GM19025 (cell line): ENCODE measurements around the gene KIAA1549.
A peak's percentile ranks its signal among the peaks of the same experiment; 100 is the strongest.

Experiments used
- ATAC-seq: cut with Tn5 transposase; IDR thresholded peaks from one replicate; pipeline ENCODE4 v1.9.1; 2021; ENCODE audit warnings: mild to moderate bottlenecking, low read depth, moderate library complexity; ENCODE audit not compliant: unreplicated experiment

KIAA1549 gene

DNA sequence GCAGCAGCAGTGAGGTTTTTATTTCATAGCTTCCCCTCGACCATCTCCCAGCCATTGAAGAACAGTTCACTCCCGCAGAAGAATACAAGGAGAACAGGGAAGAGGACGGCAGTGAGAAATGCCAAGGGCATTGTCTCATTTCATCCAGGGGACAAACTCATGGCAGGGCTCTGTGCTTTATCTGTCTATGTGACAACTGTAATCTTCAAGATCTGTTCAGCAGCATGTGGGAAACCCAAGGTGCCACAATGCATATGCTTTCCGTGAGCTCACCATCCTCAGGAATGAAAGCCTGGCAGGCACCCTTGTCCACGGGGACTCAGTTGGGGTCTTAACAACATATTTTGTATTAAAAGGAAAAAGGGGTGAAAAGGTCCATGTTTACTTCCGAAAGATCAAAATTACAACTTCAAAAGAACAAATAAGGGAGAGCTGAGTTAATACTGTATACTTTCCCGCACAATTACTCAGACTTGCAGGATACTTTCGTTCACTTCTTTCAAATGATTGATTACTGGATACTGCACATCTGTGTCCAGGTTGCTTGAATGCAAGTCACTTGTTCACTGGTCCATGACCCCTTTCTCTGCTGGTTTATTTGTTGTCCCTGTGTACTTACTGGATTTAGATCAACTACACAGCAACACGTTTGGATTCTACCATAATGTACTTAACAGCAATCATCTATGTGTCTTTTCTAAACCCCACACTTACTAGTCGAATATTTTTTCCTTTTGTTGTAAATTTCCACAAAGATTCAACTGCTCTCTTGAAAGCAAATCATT lies 93.1 kb downstream of the KIAA1549 start:
- ATAC-seq, result no peak

DNA sequence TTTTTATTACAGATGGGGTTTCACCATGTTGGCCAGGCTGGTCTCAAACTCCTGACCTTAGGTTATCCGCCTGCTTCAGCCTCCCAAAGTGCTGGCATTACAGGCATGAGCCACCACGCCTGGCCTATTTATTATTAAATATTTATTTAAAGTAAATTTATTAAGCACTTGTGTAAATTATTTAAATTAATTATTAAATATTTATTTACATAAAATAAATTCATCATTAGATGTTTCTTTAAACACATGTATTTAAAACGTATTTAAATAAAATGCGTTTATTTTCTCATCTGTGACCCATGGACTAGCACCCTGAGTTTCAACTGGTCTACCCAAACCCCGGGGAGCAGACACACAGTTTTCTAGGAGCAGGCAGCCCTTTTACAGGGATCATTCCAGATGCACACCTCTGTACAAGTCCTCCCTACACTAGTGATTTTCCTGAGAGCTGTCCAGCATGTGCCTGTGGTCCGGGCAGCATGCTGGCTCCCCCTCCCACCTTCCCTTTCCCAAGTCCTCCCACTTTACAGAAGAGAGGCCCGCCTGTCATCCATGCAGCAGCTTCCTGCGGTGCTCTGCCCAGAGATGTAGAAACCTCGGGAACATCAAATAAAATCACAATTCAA lies 94.0 kb downstream of the KIAA1549 start:
- ATAC-seq, result no peak

- peak; percentile 62 for ATAC-seq
Measured at GRCh38 chr7:138886501-138886917, 94.7 kb downstream of the KIAA1549 start.

- ATAC-seq, result no peak
Measured at GRCh38 chr7:138885383-138886147, 95.6 kb downstream of the KIAA1549 start.

GRCh38 chr7:138882249-138882648 lies 98.9 kb downstream of the KIAA1549 start:
- no peak for ATAC-seq

DNA sequence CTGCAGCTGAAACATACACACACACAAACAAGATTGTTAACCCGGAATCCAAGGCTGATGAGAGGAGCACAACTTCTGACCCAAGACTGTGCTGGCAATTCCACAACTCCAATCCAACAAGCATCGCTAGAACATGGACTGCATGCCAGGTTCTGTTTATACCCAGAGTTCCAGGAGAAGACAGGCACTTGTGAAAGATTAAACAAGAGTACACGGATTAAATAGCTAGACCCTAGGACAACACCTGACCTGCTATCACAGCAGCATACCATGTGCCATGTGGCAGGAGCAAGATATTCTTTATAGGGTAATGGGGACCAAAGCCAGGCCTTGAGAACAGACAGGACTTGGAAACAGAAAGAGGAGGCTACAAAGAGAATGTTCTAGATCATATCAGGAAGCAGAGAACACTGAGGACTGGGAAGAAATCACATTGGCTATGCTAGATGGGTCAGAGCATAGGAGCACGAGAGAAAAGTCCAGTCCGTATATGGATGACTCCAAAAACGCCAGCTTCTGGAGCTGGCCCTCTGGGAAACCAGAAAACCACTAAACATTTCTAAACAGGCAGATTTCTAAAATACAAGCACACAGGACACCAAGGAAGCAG lies 99.5 kb downstream of the KIAA1549 start:
- ATAC-seq, result no peak

- ATAC-seq, result no peak
Measured at GRCh38 chr7:138880881-138881578, 100.2 kb downstream of the KIAA1549 start.

GRCh38 chr7:138879356-138879755 lies 101.8 kb downstream of the KIAA1549 start:
- no peak for ATAC-seq

- no peak for ATAC-seq
Measured at GRCh38 chr7:138878856-138879255, 102.3 kb downstream of the KIAA1549 start.

DNA sequence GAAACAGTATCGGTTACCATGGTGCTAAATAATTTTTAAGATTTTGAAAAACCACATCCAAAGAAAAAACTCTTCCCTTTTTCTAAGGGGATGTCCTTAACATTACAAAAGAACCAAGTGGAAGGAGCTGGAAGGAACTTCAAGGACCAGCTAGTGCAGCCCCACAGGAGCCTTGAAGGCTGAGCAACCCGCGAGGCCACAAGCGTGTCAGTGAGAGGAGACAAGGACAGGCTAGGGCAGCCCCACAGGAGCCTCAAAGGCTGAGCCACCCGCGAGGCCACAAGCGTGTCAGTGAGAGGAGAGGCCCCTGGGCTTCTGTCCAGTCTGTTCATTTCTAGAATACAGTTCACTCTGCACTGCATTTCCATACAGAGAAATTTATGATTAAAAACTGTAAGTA lies 103.1 kb downstream of the KIAA1549 start:
- no peak for ATAC-seq

DNA sequence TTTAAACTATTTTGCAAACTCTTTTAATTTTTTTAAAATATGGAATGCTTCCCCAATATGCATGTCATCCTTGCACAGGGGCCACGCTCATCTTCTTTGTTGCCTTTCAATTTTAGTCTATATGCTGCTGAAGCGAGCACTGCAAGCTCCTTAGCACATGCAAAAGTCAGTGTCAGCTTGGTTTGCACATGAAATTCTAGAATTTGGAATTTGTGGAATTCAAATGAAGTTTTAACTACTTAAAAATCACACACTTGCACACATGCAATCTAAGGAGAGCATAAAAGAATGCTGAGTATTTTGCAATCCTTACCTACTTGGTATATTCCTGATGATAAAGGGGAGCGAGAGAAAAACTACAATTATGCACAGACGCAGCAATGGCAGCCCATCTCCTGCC lies 104.9 kb downstream of the KIAA1549 start:
- no peak for ATAC-seq

DNA sequence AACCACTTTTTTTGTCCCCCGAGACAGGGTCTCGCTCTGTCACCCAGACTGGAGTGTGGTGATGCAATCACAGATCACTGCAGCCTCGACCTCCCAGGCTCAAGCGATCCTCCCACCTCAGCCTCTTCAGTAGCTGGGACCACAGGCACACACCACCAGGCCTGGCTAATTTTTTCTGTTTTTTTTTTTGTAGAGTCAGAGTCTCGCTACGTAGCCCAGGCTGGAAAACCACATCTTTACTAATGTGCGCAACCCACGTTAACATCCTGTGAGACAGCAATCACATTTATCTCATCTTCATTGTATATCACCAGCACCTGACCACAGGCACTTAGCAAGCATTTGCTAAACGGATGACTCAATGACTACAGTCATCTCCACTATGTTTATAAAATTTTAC lies 105.4 kb downstream of the KIAA1549 start:
- no peak for ATAC-seq

- no peak for ATAC-seq
Measured at GRCh38 chr7:138873220-138873892, 107.8 kb downstream of the KIAA1549 start.

- no peak for ATAC-seq
Measured at GRCh38 chr7:138872576-138872975, 108.6 kb downstream of the KIAA1549 start.

GRCh38 chr7:138871814-138872090 lies 109.4 kb downstream of the KIAA1549 start:
- no peak for ATAC-seq

- ATAC-seq, result no peak
Measured at GRCh38 chr7:138871065-138871813, 110.0 kb downstream of the KIAA1549 start.

GRCh38 chr7:138869353-138869752 lies 111.8 kb downstream of the KIAA1549 start:
- ATAC-seq, result no peak

- no peak for ATAC-seq
Measured at GRCh38 chr7:138868711-138869110, 112.5 kb downstream of the KIAA1549 start.

DNA sequence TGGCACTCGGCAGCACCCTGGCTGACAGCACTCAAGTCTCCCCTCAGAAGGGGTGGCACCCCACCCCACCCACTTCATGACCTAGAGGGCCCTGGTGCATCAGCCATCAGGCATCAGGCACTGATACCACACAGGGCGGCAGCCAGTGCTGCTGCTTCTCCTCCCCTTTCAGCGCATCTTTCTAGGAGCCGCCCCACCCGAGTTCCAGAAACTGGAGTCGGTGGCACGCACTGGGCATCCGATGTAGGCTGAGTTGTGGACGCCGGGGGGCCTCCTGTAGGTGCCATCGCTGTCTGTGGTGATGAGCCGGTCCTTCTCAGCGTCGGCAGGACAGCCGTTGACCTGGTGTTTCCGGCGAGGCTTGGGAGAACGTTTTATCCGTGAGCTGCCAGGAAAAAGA lies 113.4 kb downstream of the KIAA1549 start:
- ATAC-seq, result no peak
